GM12878 (cell line): ENCODE measurements around the gene PCDHGA3. TPM values are rescaled to one million over a fixed set of nuclear protein-coding genes. Genes with fewer than 3 reads are reported as not detected.

Experiments used
- BCL11A ChIP-seq: IDR thresholded peaks from 2 replicates; pipeline ENCODE4 v1.6.1; 2011; ENCODE audit warnings: low read depth, low read length
- CREB1 ChIP-seq: IDR thresholded peaks from 2 replicates; pipeline ENCODE4 v1.6.1; 2012; ENCODE audit warnings: low read depth, mild to moderate bottlenecking, inconsistent platforms
- ETV6 ChIP-seq, 2 experiments: fragments of 450-650 bp in 1 of 2; IDR thresholded peaks in 1 of 2; conservative IDR thresholded peaks in 1 of 2; 2 replicates each; pipeline ENCODE4 v1.6.1; 2014; ENCODE audit warnings: antibody characterized with exemption in 1 of 2, borderline replicate concordance in 1 of 2, low read depth in 1 of 2, mild to moderate bottlenecking in 1 of 2, moderate library complexity in 1 of 2
- IRF4 ChIP-seq: IDR thresholded peaks from 2 replicates; pipeline ENCODE4 v1.6.1; 2011; ENCODE audit warnings: low read depth, low read length
- KLF5 ChIP-seq: fragments of 450-650 bp; IDR thresholded peaks from 2 replicates; pipeline ENCODE4 v1.6.1; 2014; ENCODE audit warnings: mild to moderate bottlenecking; ENCODE audit not compliant: partially characterized antibody
- MEF2B ChIP-seq: fragments of 450-650 bp; IDR thresholded peaks from 2 replicates; pipeline ENCODE4 v1.6.1; 2018; ENCODE audit warnings: mild to moderate bottlenecking, moderate library complexity; ENCODE audit not compliant: partially characterized antibody, poor library complexity, severe bottlenecking
- RUNX3 ChIP-seq: IDR thresholded peaks from 2 replicates; pipeline ENCODE4 v1.6.1; 2012; ENCODE audit warnings: low read length, inconsistent platforms
- TAF1 ChIP-seq: IDR thresholded peaks from 2 replicates; pipeline ENCODE4 v1.6.1; 2011; ENCODE audit warnings: mild to moderate bottlenecking, low read depth, low read length, borderline replicate concordance
- polyA plus RNA-seq, 11 experiments: library from polyadenylated mRNA; depleted of rRNA in 4 of 11; unstranded in 6 of 11; stranded (reverse) in 5 of 11; fragments of >200 nt; fragmentation: Nextera tagmentation in 4 of 11; fragmentation: Illumina TruSeq in 1 of 11; extraction: Ambion mirVana in 4 of 11; extraction: Trizol in 1 of 11; gene quantifications; 1 replicate in 1 of 11; 2 replicates in 10 of 11; pipeline versions ENCODE4 v1.2.1 to v1.2.3, GENCODE V29; 2011 to 2016; ENCODE audit warnings: inconsistent platforms in 2 of 11, missing spikeins in 2 of 11, low read depth in 1 of 11
- total RNA-seq, 4 experiments: library from RNA; depleted of rRNA in 3 of 4; stranded (reverse); fragments of >200 nt in 3 of 4; fragmentation: Illumina TruSeq in 1 of 4; extraction: Trizol in 1 of 4; gene quantifications; 2 replicates each; pipeline versions ENCODE4 v1.2.1 to v1.2.3, GENCODE V29; 2013 to 2021
- TF ChIP-seq, protein P1 (sequence below): fragments of 450-650 bp; formaldehyde crosslinking; IDR thresholded peaks from 2 replicates; pipeline ENCODE4 v1.4.0; 2020; ENCODE audit warnings: mild to moderate bottlenecking, moderate library complexity

Gene PCDHGA3
- total and polyA plus RNA-seq, 10 of the 15 experiments (the other 5 are each of a cell fraction or from before 2014, with no cell fraction given): 0.06 to 0.17 (median 0.11) TPM; not detected in 6

DNA sequence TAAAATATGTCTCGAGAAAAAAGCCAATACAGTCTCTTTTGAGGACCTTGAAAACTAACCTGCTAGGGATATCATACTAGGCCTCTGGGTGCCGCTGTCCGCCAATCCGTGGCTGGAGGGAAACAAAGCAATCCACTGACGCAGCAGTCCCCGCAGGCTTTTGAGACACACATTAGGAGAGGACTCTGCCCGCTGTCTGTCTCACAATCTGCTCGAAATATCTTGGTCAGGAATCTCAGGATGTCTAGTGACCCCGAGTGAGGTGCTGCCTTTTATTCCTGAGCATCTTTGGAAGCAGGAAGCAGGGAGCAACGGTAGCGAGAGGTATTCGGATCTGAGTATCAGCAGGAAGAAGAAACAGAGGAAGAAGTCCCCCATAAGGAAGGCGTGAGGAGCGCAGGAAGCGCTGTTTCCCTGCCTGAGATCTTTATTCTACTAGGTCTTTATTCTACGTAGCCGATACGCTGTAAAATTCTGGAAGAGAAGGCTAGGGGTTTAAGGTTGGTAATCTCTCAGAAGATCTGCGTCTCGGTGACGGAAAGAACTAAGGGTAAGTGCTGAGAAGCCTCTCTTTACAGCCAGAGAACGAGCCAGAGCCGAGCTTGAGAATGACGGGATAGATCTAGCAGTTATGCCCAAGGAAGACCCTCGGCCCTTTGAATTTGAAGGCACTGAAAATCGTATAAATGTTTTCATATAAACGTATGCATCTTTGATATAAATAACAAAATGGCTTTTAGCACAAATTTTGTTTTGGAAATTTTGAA lies 17.4 kb upstream of the PCDHGA3 start (continued):
- TF ChIP-seq, protein P1, sequence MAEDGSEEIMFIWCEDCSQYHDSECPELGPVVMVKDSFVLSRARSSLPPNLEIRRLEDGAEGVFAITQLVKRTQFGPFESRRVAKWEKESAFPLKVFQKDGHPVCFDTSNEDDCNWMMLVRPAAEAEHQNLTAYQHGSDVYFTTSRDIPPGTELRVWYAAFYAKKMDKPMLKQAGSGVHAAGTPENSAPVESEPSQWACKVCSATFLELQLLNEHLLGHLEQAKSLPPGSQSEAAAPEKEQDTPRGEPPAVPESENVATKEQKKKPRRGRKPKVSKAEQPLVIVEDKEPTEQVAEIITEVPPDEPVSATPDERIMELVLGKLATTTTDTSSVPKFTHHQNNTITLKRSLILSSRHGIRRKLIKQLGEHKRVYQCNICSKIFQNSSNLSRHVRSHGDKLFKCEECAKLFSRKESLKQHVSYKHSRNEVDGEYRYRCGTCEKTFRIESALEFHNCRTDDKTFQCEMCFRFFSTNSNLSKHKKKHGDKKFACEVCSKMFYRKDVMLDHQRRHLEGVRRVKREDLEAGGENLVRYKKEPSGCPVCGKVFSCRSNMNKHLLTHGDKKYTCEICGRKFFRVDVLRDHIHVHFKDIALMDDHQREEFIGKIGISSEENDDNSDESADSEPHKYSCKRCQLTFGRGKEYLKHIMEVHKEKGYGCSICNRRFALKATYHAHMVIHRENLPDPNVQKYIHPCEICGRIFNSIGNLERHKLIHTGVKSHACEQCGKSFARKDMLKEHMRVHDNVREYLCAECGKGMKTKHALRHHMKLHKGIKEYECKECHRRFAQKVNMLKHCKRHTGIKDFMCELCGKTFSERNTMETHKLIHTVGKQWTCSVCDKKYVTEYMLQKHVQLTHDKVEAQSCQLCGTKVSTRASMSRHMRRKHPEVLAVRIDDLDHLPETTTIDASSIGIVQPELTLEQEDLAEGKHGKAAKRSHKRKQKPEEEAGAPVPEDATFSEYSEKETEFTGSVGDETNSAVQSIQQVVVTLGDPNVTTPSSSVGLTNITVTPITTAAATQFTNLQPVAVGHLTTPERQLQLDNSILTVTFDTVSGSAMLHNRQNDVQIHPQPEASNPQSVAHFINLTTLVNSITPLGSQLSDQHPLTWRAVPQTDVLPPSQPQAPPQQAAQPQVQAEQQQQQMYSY (CRISPR knock-in tag): no peak
- TF ChIP-seq ETV6 (conservative IDR thresholded peaks at IDR 0.05 in 1 of 2, IDR thresholded peaks at IDR 0.05 in 1 of 2; ENCODE audit: borderline replicate concordance in 1 of 2, low read depth in 1 of 2) (peak in 1 of 2 experiments; percentile 67; a peak in 2 of 4 replicates), IRF4 (peak; percentile 38; the same call in 1 of the 2 replicates), MEF2B (no peak), TAF1 (0 out of 2 replicates have a peak, but pooled peaks have one; percentile 12), BCL11A (no peak), CREB1 (peak; percentile 57), KLF5 (no peak), RUNX3 (peak; percentile 35; the same call in 1 of the 2 replicates)
